ENCODE results near the gene FAM229B. TPM values are rescaled to one million over a fixed set of nuclear protein-coding genes. Genes with fewer than 3 reads are reported as not detected.

FAM229B gene
- polyA plus RNA-seq, 1 experiment = 26.8 TPM

- POLR2A ChIA-PET = no interaction called here
- no peaks in the 10 kb centered on the region for H3K36me3 ChIP-seq (ENCODE audit: control insufficient read depth, insufficient read depth, low read length)
- H3K4me3 ChIP-seq (ENCODE audit: low read depth, low read length) = no peak overlapping the region
- CTCF ChIA-PET = interaction anchor here (0.8 to 6.3 kb wide), 5 partner anchors 10 to 330 kb away, joined by 3 to 41 read pairs (median 6); no protein-coding TSS in a partner anchor
- DNase-seq (ENCODE audit: low read depth) = no peak
- TF ChIP-seq CTCF (IDR thresholded peaks at IDR 0.05; ENCODE audit: insufficient read depth, low read depth, low read length) = no peak
- no peaks in the 10 kb centered on the region for H3K27me3 ChIP-seq (ENCODE audit: control insufficient read depth, insufficient read depth, low read length)
These were observed 48.0 kb upstream of the FAM229B start for GRCh38 chr6:112039431-112039770.

DNA sequence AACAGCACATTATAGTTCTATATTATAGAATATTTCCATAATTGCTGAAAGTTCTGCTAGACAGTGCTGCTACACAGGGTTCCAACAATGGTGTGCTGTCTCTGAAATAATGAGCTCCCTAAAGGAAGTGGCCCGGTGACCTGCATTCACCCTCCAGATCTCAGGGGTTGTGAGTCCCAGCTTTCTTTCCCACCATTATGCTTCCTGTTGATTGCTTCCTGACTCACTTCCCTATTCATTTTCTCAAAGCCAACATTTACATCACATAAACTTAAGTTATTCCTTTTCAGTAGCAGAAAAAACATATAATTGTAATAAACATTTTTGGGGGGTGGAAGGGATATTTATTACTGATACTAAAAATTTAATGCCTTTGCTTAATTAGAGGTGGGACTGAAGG is 46.4 kb upstream of the FAM229B start:
- no peaks in the 10 kb centered on the region for H3K27me3 ChIP-seq (ENCODE audit: control insufficient read depth, insufficient read depth, low read length)
- CTCF ChIA-PET = interaction anchor here (1.0 to 6.3 kb wide), 7 partner anchors 9 to 331 kb away, joined by 5 to 82 read pairs (median 41); no protein-coding TSS in a partner anchor
- DNase-seq (ENCODE audit: low read depth) = no peak
- no peak for TF ChIP-seq CTCF (IDR thresholded peaks at IDR 0.05; ENCODE audit: insufficient read depth, low read depth, low read length)
- no peaks in the 10 kb centered on the region for H3K36me3 ChIP-seq (ENCODE audit: control insufficient read depth, insufficient read depth, low read length)
- no peak overlapping the region for H3K4me3 ChIP-seq (ENCODE audit: low read depth, low read length)
- POLR2A ChIA-PET = no interaction called here

- ChIA-PET POLR2A (no interaction called here), CTCF (interaction anchor here (1.0 to 6.3 kb wide), 7 partner anchors 9 to 332 kb away, joined by 5 to 82 read pairs (median 41); no protein-coding TSS in a partner anchor)
- DNase-seq (ENCODE audit: low read depth) = no peak
- no peak for TF ChIP-seq CTCF (IDR thresholded peaks at IDR 0.05; ENCODE audit: insufficient read depth, low read depth, low read length)
- Histone ChIP-seq H3K27me3 (ENCODE audit: control insufficient read depth, insufficient read depth, low read length) (no peaks in the 10 kb centered on the region), H3K36me3 (ENCODE audit: control insufficient read depth, insufficient read depth, low read length) (no peaks in the 10 kb centered on the region), H3K4me3 (ENCODE audit: low read depth, low read length) (no peak overlapping the region)
These were observed 45.9 kb upstream of the FAM229B start for GRCh38 chr6:112041535-112041934.

DNA sequence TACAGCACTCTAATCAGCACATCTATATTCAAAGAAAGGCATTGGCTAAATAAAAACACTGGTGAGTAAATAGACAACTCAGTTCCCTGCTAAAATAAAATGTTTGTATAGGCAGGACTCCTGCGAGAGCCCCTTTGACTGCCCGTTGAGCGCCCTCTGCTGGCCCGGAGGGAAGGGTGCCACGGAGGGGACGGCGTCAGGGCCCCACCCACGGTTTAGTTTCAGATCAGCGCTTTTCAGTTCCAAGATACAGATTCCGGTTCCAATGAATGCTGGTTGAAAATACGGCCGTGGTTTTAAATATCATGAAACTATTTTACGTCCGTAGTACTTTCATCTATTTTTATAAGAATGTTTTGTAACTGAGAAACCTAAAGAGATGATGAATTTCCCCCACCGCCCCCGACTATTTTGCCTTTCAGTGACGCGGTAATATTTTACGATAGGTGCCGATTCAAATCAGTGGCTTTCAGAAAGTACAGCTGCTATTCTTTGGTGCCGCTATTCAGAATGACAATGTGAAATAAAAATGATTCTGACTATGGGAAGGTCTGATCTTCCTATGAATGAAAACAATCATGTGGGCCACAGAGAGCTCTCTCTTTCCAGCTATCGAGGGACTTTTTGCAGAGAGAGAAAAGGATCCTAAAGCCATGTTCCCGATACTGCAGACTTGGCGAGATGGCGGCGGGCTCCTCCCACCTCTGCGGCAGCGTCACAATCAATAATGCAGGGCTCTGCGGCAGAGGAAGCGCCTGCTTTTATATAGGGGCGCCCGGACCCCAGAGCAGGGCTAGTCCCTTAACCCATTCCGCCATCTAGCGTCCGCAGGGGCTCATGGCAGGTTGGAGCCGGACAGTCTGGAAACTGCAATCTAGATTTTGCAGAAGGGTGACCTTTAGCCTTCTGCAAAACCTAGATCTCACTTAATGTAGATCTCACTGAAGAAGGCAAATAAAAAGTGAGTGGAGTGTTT is 44.1 kb upstream of the FAM229B start:
- TF ChIP-seq CTCF (IDR thresholded peaks at IDR 0.05; ENCODE audit: insufficient read depth, low read depth, low read length) = peak; percentile 99
- CTCF ChIA-PET = interaction anchor here (0.6 to 6.3 kb wide), 32 partner anchors 9 to 785 kb away, joined by 3 to 82 read pairs (median 4); partner anchors contain the start of genes FYN and TRAF3IP2

DNA sequence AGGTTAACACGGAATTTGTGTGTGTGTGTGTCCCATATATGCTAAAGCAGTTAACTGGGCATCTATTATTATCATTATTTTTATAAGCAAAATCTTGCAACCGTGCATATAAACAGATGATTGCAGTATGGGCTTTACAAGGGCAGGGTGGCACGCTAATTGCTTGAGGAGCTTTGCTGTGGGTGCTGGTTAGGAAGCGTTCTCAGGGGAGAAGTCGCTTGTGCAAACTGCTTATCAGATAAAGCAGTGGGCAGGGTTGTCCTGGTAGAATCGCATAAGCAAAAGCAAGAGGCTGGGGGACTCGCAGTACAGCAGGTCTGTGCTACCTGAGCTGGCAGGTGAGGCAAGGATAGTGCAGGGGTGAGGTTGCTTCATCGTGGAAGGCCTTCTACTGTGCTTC is 43.2 kb upstream of the FAM229B start:
- CTCF ChIA-PET = interaction anchor here (0.7 to 6.3 kb wide), 16 partner anchors 9 to 987 kb away, joined by 3 to 82 read pairs (median 4); partner anchors contain the start of gene FYN
- no peak for TF ChIP-seq CTCF (IDR thresholded peaks at IDR 0.05; ENCODE audit: insufficient read depth, low read depth, low read length)
- H3K4me3 ChIP-seq (ENCODE audit: low read depth, low read length) = no peak overlapping the region
- no peaks in the 10 kb centered on the region for H3K36me3 ChIP-seq (ENCODE audit: control insufficient read depth, insufficient read depth, low read length)
- POLR2A ChIA-PET = no interaction called here
- H3K27me3 ChIP-seq (ENCODE audit: control insufficient read depth, insufficient read depth, low read length) = no peaks in the 10 kb centered on the region
- no peak for DNase-seq (ENCODE audit: low read depth)

More for the DNA sequence above, 44.1 kb upstream of the FAM229B start:
- Histone ChIP-seq H3K4me3 (ENCODE audit: low read depth, low read length) (peak overlapping the region; percentile 61), H3K27me3 (ENCODE audit: control insufficient read depth, insufficient read depth, low read length) (no peaks in the 10 kb centered on the region), H3K36me3 (ENCODE audit: control insufficient read depth, insufficient read depth, low read length) (no peaks in the 10 kb centered on the region)
- POLR2A ChIA-PET = interaction anchor here (0.5 kb wide), 1 partner anchor 334 kb away, joined by 3 read pairs; no protein-coding TSS in a partner anchor
- DNase-seq (ENCODE audit: low read depth) = no peak

Measured in BJ (cell line).